Measurements from ENCODE around the gene MACROD2.

Gene MACROD2

GRCh38 chr20:15248618-15249395 lies 1253.5 kb downstream of the MACROD2 start:
- no peak for DNase-seq

DNA sequence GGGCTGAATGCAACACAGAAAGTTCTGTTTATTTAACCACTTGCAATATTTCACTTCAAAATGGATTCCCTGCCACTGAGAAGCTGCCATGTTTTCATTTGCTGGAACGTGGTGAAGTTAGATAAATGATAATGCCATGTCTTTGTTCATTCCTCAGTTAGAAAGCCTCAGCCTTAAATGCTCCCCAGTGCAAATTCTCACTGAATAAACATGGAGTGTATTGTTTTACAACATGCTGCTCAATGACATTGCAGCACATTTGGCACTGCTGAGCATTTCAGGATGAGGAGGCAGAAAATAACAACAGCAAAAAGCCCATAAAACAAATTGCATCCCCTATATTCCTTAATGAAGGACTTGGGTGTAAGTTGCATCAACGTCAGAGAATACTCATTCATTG lies 1255.9 kb downstream of the MACROD2 start:
- no peak for DNase-seq

DNA sequence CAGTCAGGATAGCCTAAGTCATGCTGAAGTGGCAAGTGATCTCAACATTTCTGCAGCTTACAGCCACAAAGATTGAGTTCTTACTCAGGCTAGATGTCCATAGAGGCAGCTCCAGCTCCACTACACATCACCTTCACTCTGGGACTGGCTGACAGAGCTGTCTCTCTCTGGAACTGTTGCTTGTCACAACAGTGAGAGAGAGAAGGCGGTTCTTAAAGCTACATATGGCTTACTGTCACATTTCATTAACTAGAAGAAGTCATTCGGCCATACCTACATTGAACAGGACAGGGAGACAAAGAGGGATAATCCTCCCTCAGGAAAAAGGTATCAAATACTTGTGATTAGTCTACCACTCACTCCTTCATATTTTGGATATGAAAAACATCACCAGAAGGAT lies 1257.0 kb downstream of the MACROD2 start:
- DNase-seq = no peak

- DNase-seq = no peak
Observed at GRCh38 chr20:15253431-15253830, 1258.1 kb downstream of the MACROD2 start.

GRCh38 chr20:15256676-15257568 lies 1261.6 kb downstream of the MACROD2 start:
- DNase-seq = no peak

DNA sequence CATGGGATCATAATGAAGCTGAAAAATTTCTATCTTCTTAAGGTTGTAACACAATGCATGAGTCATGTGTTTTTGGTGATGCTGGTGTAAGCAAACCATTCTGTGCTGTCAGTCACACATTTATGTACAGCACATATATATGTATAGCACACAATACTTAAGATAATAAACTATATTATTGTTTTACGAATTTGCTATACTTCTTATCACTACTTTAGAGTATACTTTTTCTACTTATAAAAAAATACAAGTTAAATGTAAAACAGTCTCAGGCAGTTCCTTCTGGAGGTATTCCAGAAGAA lies 1262.2 kb downstream of the MACROD2 start:
- no peak for DNase-seq

GRCh38 chr20:15265581-15266309 lies 1270.4 kb downstream of the MACROD2 start:
- DNase-seq = peak in 1 of 4 experiments; percentile 12

- no peak for DNase-seq
Observed at GRCh38 chr20:15267935-15268334, 1272.6 kb downstream of the MACROD2 start.

GRCh38 chr20:15278041-15278440 lies 1282.7 kb downstream of the MACROD2 start:
- DNase-seq = no peak

- no peak for DNase-seq
Observed at GRCh38 chr20:15287329-15287728, 1292.0 kb downstream of the MACROD2 start.

- DNase-seq = no peak
Observed at GRCh38 chr20:15288106-15288505, 1292.8 kb downstream of the MACROD2 start.

DNA sequence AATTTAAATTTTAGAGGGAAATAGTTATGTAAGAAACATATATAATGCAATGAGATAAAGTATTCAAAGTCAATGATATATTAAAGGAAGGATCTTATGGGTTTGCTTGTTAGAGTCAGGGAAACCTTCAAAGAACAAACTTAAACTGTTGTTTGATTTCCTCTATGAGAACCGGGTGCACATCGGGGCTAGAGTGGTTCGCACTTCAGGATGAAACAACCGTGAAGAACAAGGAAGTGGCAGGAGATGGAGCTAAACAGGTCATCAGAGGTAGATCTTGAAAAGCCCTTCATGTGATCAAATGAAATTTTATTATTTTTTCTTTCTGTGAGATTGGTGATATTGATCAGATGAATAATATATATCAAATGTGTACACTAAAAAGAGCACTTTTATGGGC lies 1294.0 kb downstream of the MACROD2 start:
- no peak for DNase-seq

GRCh38 chr20:15292405-15292804 lies 1297.1 kb downstream of the MACROD2 start:
- DNase-seq = no peak

GRCh38 chr20:15296422-15296821 lies 1301.1 kb downstream of the MACROD2 start:
- no peak for DNase-seq

GRCh38 chr20:15297059-15297875 lies 1302.0 kb downstream of the MACROD2 start:
- no peak for DNase-seq

GRCh38 chr20:15302075-15302474 lies 1306.8 kb downstream of the MACROD2 start:
- no peak for DNase-seq

- peak; percentile 30 to 84 (median 62) for DNase-seq
Observed at GRCh38 chr20:15310361-15310760, 1315.0 kb downstream of the MACROD2 start.

DNA sequence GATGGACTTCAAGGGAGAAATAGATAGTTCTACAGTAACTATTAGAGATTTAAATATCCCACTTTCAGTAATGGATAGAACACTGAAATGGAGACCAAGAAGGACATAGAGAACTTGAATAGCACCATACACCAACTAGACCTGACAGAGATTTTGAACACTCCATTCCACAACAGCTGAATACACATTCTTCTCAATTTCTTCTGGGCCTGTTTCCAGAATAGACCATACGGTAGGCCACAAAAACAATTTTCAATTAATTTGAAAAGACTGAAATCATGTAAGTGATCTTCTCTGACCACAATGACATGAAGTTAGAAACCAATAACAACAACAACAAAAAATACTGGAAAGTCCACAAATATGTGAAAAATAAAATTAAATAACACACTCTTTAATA lies 1321.2 kb downstream of the MACROD2 start:
- DNase-seq = no peak

DNA sequence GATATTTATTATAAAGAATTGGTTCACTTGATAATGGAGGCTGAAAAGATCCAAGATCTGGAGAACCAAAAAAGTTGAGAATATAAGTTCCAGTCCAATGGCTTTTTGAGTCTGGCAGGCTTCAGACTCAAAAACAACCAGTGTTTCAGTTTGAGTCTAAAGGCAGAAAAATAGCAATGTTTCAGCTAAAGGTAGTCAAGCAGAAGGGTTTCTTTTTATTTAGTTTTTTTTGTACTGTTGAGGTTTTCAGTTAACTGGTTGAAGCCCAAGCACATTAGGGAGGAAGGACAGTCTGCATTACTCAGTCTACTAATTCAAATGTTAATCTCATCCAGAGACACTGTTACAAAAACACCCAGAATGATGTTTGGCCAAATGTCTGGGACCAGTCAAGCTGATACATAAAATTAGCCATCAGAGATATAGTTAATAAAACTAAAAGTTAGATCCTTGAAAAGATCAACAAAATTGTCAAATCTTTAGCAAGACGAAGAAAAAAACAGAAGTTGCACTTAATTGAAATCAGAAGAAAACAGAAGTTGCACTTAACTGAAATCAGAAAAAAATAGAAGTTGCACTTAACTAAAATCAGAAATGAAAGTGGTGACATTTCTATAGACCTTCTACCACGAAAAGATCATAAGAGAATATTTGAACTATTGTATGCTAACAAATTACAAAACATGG lies 1322.4 kb downstream of the MACROD2 start:
- DNase-seq = peak in 2 of 4 experiments; percentile 57 to 76

DNA sequence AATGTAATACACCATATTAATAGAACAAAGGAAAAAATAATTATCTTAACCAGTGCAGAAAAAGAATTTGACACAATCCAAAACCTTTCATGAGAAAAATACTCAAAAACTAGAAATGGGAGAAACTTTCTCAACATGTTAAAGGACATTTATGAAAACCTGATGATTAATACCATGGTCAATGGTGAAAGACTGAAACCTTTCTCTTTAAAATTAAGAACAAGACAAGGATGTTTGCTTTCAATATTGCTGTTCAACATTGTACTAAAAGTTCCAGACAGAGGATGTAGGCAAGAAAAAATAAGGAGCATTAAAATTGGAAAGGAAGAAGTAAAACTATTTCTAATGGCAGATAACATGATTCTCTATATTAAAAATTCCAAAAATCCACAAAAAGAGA lies 1323.4 kb downstream of the MACROD2 start:
- DNase-seq = no peak

DNA sequence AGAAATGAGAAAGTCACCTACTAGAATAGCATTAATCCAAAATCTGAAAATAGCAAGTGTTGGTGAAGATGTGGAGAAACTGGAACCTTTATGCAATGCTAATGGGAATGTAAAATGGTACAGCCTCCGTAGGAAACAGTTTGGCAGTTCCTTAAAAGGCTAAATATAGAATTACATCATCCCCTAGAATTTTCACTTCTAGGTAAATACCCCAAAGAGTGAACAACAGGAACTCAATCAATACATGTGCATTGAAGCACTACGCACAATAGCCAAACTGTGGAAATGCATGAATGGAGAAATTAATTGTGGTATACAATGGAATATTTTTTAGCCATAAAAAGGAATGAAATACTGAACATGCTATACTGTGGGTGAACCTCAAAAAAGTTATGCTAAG lies 1324.1 kb downstream of the MACROD2 start:
- peak in 2 of 4 experiments; percentile 20 to 46 for DNase-seq

- DNase-seq = no peak
Observed at GRCh38 chr20:15320941-15321340, 1325.6 kb downstream of the MACROD2 start.
